GM18873 (cell line): ENCODE measurements around the gene SRP68.

Experiments
- ATAC-seq: cut with Tn5 transposase; IDR thresholded peaks from one replicate; pipeline ENCODE4 v1.9.1; 2021; ENCODE audit warnings: mild to moderate bottlenecking, moderate library complexity, moderate number of reproducible peaks; ENCODE audit not compliant: unreplicated experiment, low FRiP score

Gene SRP68

GRCh38 chr17:76090517-76091129 is 18.3 kb upstream of the SRP68 start:
- ATAC-seq = no peak

- no peak for ATAC-seq
Observed at GRCh38 chr17:76089680-76090516, 17.6 kb upstream of the SRP68 start.

- ATAC-seq = no peak
Observed at GRCh38 chr17:76088868-76089576, 16.7 kb upstream of the SRP68 start.

- ATAC-seq = no peak
Observed at GRCh38 chr17:76088041-76088867, 15.9 kb upstream of the SRP68 start.

GRCh38 chr17:76087531-76087930 is 15.2 kb upstream of the SRP68 start:
- ATAC-seq = no peak

- no peak for ATAC-seq
Observed at GRCh38 chr17:76086384-76086783, 14.1 kb upstream of the SRP68 start.

- ATAC-seq = no peak
Observed at GRCh38 chr17:76085731-76086366, 13.5 kb upstream of the SRP68 start.

GRCh38 chr17:76085066-76085730 is 12.9 kb upstream of the SRP68 start:
- ATAC-seq = no peak

- ATAC-seq = no peak
Observed at GRCh38 chr17:76083536-76084182, 11.3 kb upstream of the SRP68 start.

GRCh38 chr17:76082326-76083251 is 10.3 kb upstream of the SRP68 start:
- ATAC-seq = no peak

GRCh38 chr17:76081295-76082210 is 9.2 kb upstream of the SRP68 start:
- ATAC-seq = no peak

- ATAC-seq = no peak
Observed at GRCh38 chr17:76080768-76081287, 8.5 kb upstream of the SRP68 start.

GRCh38 chr17:76079956-76080767 is 7.8 kb upstream of the SRP68 start:
- no peak for ATAC-seq

- no peak for ATAC-seq
Observed at GRCh38 chr17:76079535-76079955, 7.2 kb upstream of the SRP68 start.

- ATAC-seq = no peak
Observed at GRCh38 chr17:76078860-76079534, 6.7 kb upstream of the SRP68 start, which contains the start of gene ZACN. Gene ZACN (plus strand): TSS chr17:76079182. CDS start chr17:76079265, 83 bp downstream.
